ENCODE measurements around the gene PAK4.

The PAK4 gene

DNA sequence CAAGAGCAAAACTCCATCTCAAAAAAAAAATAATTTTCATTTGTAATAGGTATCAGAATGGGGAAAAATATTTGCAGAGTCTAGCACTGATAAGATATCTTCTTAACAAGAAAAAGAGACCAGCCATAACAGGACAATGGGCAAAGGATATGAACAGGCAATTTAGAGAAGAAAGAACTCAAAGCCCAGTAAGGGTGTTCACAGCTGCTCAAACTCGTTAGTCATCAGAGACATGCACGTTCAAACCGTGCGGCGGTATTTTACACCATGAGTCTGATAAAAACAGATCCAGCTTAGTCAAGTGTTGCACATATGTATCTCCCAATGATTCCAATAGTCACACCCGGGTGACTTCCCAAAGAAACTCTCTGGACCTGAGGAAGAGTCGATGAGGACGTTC lies 57.5 kb downstream of the PAK4 start:
- DNase-seq, result no peak

DNA sequence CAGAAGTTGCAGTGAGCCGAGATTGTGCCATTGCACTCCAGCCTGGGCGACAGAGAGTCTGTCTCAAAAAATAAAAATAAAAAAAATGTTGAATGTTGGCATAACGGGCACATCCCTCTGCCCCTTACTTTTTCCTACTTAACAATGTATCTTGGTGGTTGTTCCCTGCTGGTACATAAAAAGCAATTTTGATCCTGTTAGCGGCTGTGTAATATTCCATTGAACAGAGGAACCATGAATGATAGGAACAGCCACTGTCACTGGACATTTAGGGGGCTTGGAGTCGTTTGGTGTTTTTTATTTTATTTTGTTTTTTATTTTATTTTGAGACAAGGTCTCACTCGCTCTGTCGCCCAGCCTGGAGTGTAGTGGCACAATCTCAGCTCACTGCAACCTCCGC lies 60.8 kb downstream of the PAK4 start:
- DNase-seq, result no peak

DNA sequence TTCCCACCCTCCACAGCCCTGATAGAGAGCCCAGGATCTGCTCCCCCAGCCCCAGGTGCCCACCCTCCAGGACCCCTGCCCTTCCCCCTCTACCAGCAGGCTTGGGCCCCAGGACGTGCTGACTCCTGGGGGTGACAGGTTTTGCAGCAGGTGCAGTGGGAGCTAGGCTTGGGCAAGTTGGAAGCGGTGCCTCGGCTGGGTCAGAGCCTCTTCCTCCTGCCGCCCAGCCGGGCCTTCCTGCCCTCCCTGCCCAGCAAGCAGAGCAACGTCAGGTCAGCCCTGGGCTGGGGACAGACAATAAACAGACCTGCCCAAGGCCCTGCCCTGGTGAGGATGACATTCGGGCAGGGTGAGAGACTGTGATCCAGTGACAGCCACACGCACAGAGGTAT lies 62.0 kb downstream of the PAK4 start:
- no peak for DNase-seq

DNA sequence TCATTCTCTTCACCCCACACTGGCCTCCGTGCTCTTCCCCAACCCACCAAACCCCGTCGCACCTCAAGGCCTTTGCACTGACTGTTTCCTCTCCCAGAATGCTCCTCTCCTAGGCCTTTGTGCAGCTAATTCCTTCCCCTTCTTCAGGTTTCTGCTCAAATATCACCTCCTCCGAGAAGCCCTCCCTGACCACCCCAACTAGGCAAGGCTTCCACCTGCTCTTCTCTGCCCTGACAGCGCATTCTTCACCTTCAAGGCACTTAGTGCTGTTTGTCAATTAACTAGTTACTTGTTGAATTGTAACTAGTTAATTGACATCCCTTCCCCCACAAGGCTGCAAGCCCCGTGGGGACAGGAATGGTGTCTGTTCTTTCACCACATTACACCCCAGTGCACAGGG lies 63.4 kb downstream of the PAK4 start:
- no peak for DNase-seq

DNA sequence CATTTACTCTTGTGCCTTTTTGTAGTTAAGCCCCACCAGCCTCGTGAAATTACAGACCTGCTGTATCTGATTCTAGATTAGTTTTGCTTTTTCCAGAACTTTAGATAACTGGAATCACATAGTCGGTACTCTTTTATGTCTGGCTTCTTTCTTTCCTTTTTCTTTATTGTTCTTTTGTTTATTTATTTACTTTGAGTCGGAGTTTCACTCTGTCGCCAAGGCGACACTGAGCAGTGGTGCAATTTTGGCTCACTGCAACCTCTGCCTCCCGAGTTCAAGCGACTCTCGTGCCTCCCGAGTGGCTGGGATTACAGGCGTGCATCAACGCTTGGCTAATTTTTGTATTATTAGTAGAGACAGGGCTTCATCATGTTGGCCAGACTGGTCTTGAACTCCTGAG lies 65.2 kb downstream of the PAK4 start:
- no peak for DNase-seq

DNA sequence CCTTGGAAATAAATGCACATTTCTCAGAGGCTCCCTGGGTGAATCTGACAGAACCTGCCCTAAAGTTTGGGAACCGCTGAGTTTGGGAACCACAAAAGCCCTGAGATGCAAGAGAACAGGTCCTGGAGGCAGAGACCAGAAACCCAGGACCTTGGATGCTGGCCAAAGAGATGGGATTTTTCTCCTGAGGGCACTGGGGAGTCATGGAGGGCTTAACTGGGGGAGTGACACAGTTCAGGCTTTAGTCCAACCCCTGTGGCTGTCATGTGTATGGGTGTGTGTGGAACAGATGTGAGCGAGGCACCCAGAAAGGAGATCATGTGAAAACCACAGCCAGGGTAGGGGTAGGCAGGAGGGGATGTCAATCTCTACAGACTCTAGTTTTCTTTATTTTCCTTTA lies 67.3 kb downstream of the PAK4 start:
- DNase-seq, result no peak

DNA sequence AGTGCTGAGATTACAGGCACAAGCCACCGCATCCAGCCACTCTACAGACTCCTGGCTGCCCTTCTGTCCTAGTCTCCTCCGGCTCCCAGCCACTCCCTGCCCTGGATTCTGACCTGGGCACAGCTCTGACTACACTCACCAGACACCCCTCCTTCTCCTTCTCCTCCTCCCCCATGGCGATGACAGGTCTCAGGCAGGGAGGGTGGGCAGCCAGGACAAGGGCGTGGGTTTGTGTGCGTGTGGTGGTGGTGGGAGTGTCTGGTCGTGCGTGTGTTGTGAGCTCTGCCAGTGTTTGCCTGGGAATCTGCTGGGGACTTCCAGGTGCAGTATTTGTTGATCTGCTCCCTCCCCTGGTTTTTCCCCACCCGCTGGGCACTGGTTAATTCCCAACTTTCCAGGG lies 68.2 kb downstream of the PAK4 start:
- no peak for DNase-seq

DNA sequence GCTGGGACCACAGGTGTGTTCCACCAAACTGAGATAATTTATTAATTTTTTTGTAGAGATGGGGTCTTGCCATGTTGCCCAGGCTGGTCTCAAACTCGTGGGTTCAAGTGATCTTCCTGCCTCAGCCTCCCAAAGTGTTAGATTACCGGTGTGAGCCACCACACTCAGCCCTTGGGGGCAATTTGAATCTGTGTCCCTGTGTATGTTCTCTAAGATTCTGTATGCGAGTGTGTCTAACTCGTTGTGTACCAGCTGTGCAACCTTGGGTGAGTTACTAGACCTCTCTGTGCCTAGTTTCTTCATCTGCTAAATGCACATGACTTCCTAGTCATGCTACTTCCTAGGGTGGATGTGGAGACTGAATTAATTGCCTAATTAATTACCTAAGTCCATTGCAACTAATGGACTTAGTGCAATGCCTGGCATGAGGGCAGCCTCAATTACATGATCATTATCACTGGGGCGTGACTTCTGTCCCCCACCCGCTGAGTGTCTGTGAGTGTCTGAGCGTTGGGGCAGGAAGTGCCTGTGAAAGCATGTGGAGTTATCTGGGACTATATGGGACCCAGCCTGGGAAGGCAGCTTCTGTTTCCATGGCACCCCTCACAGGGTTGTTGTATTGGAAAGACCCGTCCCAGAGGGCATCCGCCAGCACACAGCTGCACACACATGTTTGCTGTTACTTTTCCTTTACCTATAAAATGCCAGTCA lies 69.4 kb downstream of the PAK4 start:
- DNase-seq, result no peak

DNA sequence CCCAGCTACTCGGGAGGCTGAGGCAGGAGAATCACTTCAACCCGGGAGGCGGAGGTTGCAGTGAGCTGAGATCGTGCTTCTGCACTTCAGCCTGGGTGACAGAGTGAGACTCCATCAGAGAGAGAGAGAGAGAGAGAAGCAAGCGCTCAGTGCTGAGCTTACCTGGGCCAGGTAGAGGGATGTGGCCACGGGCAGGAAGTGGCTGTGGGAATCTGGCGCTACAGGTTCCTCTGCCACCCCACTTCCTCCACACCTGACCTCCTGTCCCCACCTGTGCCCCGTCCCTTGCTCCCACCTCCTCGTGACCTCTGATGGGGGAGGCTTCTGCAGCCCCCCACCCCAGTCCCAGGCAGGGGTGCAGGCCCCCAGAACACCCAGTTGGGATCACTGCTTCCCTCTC lies 70.2 kb downstream of the PAK4 start:
- DNase-seq, result peak; percentile 12

DNA sequence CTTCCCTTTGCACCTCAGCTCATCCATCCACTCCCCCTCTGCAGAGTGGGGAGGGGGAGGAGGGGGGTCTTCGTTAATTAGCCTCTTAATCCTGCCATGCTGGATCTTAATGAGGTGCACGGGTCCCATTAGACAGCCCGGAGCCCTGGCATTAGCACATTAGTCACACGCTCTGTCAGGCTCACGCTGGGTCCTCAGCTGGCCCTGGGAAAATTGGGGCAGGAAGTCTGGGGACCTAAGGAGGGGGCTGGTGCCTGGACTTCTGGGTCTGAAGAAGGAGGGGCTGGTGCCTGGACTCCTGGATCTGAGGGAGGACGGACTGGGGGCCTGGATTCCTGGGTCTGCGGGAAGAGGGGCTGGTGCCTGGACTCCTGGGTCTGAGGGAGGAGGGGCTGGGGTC lies 70.7 kb downstream of the PAK4 start:
- DNase-seq, result no peak

DNA sequence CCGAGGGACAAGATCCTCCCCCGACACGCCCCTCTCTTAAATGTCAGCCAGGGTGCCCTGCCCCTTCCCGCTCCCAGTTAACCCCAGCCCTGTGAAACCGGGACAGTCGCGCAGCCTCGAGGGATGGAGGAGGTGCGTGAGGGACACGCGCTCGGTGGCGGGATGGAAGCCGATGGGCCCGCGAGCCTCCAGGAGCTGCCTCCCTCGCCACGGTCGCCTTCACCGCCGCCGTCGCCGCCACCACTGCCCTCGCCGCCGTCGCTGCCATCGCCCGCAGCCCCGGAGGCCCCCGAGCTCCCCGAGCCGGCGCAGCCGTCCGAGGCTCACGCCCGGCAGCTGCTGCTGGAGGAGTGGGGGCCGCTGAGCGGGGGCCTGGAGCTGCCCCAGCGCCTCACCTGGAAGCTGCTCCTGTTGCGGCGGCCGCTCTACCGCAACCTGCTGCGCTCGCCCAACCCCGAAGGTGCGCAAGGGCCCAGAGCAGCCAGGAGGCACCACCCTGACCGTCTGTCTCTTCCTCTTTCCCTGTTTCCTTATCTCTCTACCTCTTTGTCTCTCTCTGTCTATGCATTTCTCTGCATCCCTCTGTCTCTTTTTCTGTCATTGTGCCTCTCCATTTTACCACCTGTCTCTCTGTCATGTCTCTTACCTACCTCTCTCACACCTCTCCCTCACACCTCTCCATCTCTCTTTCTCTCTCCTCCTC lies 71.4 kb downstream of the PAK4 start, which contains the start of gene NCCRP1:
Gene NCCRP1, plus strand, starts transcription at position 105 of the 703 bp plus-strand sequence. Its CDS starts 19 bp downstream, at position 124.
- no peak for DNase-seq

DNA sequence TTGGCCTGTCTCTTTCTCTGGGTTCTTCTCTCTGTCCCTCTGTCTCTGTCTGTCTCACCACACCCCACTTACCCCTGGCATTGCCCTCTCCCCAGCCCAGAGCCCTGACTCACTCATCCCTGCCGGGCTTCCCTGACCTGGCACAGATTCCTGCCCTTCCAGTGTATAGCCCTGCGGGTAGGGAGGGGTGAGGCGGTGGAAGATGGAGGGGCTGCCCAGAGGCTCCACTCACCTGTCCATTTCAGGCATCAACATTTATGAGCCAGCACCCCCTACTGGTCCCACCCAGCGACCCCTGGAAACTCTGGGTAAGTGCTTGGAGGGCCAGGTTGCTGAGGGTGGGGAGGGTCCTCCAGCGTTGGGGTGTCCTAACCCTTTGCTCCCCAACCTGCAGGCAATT lies 72.2 kb downstream of the PAK4 start:
- DNase-seq, result no peak

DNA sequence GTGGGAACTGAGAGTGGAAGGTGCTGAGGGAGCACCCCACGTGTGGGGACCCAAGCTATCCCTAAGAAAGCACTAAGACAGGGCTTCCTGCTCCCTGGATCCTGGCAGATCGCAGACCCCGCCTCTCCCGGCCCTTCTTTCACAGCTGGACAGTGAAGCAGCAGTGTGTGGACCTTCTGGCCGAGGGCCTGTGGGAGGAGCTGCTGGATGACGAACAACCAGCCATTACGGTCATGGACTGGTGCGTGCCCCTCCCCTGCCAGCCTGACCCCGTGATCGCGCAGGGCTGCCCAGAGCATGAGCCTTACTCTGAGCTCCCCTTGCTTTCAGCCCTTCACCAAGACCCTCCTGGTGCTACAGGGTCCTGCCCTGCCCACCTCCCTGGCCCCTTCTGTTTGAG lies 73.4 kb downstream of the PAK4 start:
- no peak for DNase-seq

DNA sequence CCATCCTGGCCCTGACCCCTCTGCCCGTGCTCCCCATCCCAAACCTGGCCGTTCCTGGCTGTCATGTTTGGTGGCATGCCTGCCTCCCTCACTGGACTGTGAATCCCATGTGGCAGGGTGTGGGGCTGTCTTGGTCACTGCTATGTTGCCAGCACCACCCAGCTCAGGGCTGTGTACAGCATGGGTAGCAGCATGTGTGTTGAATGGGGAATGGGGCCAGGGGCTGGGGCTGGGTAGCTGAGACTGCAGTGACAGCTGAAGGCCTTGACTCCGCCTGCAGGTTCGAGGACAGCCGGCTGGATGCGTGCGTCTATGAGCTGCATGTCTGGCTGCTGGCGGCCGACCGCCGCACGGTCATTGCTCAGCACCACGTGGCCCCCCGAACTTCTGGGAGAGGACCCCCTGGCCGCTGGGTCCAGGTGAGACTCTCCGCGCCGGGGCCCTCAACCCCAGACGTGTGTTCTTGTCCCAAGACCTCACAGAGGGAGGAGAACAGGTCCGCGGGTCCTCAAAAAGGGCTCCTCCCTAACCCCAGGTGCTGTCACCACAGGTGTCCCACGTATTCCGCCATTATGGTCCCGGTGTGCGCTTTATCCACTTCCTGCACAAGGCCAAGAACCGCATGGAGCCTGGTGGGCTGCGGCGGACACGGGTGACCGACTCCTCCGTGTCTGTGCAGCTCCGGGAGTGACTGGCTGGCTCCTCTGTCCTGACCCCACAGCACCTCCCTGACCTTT lies 74.6 kb downstream of the PAK4 start:
- DNase-seq, result no peak

DNA sequence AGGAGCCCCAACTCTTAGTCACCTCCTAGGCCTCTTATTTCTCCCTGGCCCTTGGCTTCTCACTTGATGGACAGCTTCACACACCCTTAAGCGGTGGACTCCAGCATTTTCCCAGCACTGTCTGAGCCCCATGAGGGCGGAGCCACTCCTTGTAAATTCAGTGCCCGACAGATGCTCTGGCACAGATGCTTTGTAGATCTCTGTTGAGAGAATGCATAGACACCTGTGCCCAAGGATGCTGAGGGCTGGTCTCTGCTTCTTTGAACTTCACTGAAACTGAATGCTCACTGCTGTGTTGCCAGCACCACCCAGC lies 75.2 kb downstream of the PAK4 start:
- DNase-seq, result no peak

DNA sequence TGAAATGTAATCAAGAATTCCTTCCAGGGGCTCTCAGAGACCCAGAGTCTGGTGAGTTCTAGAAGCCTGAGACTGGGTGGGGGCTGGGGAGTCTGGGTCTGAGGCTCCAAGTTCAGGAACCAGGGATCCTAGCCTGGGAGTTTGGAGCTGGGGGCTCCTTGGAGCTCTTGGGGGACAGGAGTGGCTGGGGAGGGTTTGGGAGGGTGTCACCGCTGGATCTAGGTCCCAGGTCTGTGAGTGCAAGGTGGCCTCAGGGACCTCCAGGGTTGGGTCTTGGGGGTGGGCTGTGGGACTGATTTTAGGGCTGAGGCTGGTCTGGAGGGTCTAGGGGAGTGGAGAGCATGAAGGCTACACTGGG lies 77.4 kb downstream of the PAK4 start:
- no peak for DNase-seq

DNA sequence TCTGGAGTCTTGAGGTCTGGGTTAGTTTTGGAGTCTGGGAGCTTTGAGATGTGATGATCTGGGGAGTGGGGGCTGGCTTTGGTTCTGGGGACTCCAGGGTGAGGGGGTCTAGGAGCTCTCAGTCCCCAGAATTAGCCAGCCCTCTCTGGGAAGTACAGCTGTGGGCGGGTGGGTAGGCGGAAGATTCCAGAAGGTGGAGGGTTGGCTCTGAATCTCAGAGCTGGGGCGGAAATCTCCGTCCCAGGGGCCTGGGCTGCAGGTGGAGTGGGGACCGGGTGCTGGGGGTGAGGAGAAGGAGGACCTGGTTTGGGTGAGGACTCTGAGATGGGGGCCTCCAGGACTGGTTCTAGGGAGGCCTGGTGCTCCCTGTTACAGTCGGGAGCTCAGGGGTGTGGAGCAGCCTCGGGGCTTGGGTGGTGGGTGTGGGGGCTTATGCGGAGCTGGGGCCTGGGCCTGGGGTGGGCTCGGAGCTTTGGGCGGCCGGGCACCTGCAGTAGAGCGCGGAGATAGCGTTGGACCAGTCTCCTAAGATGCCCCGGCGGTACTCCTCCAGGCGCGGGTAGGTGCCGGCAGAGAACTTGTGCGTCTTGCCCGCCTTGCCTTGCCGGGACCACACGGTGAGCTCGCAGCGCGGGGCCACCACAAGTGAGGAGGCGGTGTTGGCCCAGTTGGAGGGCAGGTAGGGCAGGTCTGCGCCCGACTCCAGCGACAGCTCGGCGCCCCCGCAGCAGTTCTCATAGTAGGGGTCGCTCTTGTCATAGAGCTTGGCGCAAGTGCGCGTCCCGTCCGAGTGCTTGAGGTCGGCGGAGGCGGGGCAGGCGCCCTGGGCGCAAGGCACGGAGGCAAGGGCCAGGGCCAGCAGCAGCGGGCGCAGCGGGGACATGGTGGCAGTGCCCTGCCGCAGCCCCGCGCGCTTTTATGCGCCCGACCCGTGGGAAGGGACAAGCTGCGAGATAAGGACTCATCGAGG lies 78.1 kb downstream of the PAK4 start, which contains the start of gene SYCN:
Gene SYCN, minus strand, starts transcription at position 892 of the 970 bp plus-strand sequence. Its CDS starts 9 bp downstream, at position 883.
- DNase-seq, result no peak

DNA sequence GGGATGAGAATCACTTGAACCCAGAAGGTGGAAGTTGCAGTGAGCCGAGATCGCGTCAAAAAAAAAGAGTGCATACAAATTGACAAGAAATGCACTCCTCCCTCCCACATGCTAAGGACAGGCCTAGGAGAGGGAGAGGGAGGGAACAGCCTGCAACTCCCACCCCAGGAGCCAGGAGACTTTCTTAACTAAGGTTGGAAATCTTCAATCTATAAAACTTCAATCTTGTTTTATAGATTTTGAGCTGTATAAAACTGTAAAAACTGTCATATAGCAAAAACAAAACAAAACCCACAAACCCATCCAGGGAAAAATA lies 79.8 kb downstream of the PAK4 start:
- no peak for DNase-seq

DNA sequence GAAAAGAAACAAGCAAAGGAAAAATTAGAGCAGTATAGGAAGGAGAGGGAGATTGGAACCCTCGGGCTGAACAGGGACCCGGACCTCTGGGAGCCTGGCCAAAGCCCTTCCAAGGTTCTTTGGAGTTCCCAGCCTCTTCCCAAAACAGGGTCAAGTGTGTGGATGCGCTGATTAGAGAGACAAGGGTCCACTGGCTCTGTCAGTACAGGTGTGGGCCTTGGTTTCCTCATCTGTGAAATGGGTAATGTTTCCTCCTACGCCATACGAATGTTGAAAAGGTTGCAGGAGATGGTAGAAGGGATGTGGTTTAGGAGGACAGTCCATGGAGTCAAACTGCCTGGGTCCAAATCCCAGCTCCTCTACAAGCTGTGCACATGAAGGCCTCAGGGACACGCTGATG lies 80.5 kb downstream of the PAK4 start:
- DNase-seq, result no peak

DNA sequence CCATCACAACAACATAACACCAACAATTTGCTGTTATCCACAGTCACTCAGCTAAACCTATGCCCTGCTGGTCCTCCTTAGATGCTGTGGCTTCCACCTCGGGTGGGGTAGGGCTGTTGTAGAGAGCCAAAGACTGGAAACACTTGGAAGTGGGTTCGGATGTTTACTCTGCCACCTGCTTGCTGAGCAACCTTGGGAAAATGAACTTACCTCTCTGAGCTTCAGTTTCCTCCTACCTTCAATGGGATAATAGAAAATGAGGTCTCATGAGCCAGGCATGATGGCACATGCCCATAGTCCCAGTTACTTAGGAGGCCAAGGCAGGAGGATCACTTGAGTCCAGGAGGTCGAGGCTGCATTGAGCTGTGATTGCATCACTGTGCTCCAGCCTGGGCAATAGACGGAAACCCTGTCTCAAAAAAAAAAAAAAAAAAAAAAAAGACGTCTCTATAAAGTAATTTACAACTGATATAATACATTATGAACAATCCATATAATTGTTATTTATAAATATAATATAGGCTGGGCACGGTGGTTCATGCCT lies 81.8 kb downstream of the PAK4 start:
- DNase-seq, result no peak

DNA sequence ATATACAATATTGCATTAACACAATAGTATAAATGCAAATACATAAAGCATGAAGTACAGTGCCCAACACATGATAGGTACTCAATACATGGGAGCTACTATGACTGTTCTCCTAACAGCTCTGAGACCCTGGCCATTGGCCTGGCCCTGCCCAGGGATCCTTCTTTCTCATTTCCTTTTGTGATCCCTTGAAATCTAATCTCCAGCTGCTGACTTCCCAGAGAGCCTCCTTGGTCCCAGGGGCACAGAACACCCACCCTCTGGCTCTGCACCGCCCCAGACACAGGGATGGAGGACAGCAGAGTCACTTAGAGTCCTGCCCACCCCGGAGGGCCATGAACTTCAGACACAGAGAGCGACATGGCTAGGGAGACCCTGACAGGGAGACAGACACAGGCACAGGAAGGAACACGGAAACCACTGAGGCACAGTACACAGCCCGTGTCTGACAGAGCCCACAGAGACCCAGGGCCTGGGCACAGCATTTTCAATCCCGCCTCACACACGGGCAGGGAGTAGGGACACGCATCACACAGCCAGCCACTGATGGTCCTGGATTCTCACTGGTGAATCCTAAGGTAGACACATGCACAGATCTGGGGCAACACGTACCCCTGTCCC lies 82.7 kb downstream of the PAK4 start:
- no peak for DNase-seq

DNA sequence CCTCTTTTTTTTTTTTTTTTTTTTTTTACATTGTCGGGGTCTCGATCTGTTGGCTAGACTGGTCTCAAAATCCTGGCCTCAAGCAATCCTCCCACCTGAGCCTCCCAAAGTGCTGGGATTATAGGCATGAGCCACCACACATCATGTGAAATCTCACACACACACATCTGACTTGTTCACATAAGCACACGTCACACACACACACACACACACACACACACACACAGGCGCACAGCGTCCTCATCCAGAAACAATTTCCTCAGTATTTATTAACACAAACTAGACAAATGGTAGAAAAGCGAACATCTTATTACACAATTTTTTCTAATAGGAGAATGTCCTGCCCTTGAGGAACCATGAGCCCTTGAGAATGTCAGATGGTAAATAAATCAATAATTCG lies 83.6 kb downstream of the PAK4 start:
- DNase-seq, result no peak
